Duodenal mucosa (tissue), 2 donors: ENCODE results near the gene TAX1BP1.
A peak's percentile ranks its signal among the peaks of the same experiment; 100 is the strongest.
"Not testable (repeated sequence)": the region's sequence is repeated elsewhere in the genome, so short reads cannot be mapped to it uniquely, and the experiment has no call there.

Experiments
- H3K27ac ChIP-seq: one replicate; pipeline ENCODE4 v1.7.0; 2013; ENCODE audit warnings: low read depth, low read length
- H3K27me3 ChIP-seq, 2 donors: one replicate each; pipeline ENCODE4 v1.7.0; 2013; ENCODE audit warnings: low read length in 2 of 2, control low read depth in 1 of 2; ENCODE audit not compliant: insufficient read depth in 2 of 2, control insufficient read depth in 1 of 2
- H3K36me3 ChIP-seq, 2 donors: one replicate each; pipeline ENCODE4 v1.7.0; 2013; ENCODE audit warnings: low read length in 2 of 2, control low read depth in 1 of 2; ENCODE audit not compliant: insufficient read depth in 2 of 2, control insufficient read depth in 1 of 2
- H3K4me1 ChIP-seq, 2 donors: one replicate each; pipeline ENCODE4 v1.7.0; 2013; ENCODE audit warnings: low read length in 2 of 2, control low read depth in 1 of 2; ENCODE audit not compliant: insufficient read depth in 2 of 2, control insufficient read depth in 1 of 2
- H3K4me3 ChIP-seq, 2 donors: one replicate each; pipeline ENCODE4 v1.7.0; 2013; ENCODE audit warnings: low read length in 2 of 2, low read depth in 1 of 2
- H3K9ac ChIP-seq, 2 donors: one replicate each; pipeline ENCODE4 v1.7.0; 2013; ENCODE audit warnings: low read length in 2 of 2, low read depth in 1 of 2
- H3K9me3 ChIP-seq, 2 donors: one replicate each; pipeline ENCODE4 v1.7.0; 2013; ENCODE audit warnings: low read length in 2 of 2, control low read depth in 1 of 2; ENCODE audit not compliant: control insufficient read depth in 1 of 2

The TAX1BP1 gene

GRCh38 chr7:27737178-27737577, 2.8 kb upstream of the TAX1BP1 start:
- no peaks in the 10 kb centered on the region for H3K9me3 ChIP-seq
- no peak overlapping the region for H3K27ac ChIP-seq
- H3K9ac ChIP-seq: peak overlapping the region in 1 of 2 donors; percentile 28
- no peaks in the 10 kb centered on the region for H3K27me3 ChIP-seq
- H3K36me3 ChIP-seq: no peaks in the 10 kb centered on the region
- H3K4me3 ChIP-seq: no peak overlapping the region
- peaks cover 22 to 40% of the 10 kb centered on the region in 2 donors for H3K4me1 ChIP-seq

DNA sequence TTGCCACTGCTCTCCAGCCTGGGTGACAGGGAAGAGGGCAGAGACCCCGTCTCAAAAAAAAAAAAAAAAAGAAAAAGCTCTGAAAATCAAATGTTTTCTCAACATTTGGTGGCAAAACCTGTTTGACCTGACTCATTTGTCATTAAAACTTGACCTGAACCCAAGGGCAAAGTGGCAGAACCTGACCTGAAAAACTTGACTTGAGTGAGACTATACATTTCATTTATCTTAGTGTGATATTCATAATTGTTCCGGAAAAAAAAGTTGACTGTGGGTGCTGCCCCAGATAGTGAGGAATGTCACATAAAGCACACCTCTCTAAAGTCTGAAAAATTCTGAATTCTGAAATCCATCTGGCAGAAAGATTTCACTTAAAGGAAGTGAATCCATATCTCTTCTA, 2.3 kb upstream of the TAX1BP1 start:
- no peaks in the 10 kb centered on the region for H3K27me3 ChIP-seq
- H3K4me3 ChIP-seq: no peak overlapping the region
- H3K4me1 ChIP-seq: peaks cover 22 to 42% of the 10 kb centered on the region in 2 donors
- no peak overlapping the region for H3K9ac ChIP-seq
- no peak overlapping the region for H3K27ac ChIP-seq
- H3K9me3 ChIP-seq: no peaks in the 10 kb centered on the region
- no peaks in the 10 kb centered on the region for H3K36me3 ChIP-seq

- Histone ChIP-seq H3K9me3 (no peaks in the 10 kb centered on the region), H3K9ac (peak overlapping the region; percentile 99 to 100), H3K4me1 (peaks cover 22 to 46% of the 10 kb centered on the region in 2 donors), H3K4me3 (peak overlapping the region; percentile 96 to 97), H3K27me3 (no peaks in the 10 kb centered on the region), H3K36me3 (no peaks in the 10 kb centered on the region), H3K27ac (peak overlapping the region; percentile 96)
Measured at GRCh38 chr7:27739301-27739908, 557 bp upstream of the TAX1BP1 start.

GRCh38 chr7:27740449-27741086, 606 bp downstream of the TAX1BP1 start:
- H3K27ac ChIP-seq: peak overlapping the region; percentile 96
- H3K9me3 ChIP-seq: no peaks in the 10 kb centered on the region
- peak overlapping the region; percentile 96 to 97 for H3K4me3 ChIP-seq
- no peaks in the 10 kb centered on the region for H3K36me3 ChIP-seq
- H3K4me1 ChIP-seq: peaks cover 28 to 43% of the 10 kb centered on the region in 2 donors
- H3K9ac ChIP-seq: peak overlapping the region; percentile 99 to 100
- H3K27me3 ChIP-seq: no peaks in the 10 kb centered on the region

- H3K36me3 ChIP-seq, H3K9me3 ChIP-seq, H3K27me3 ChIP-seq, H3K27ac ChIP-seq, H3K9ac ChIP-seq, H3K4me3 ChIP-seq: not testable (repeated sequence)
- H3K4me1 ChIP-seq: peaks cover 21 to 45% of the 10 kb centered on the region in 2 donors
Measured at GRCh38 chr7:27742091-27742710, 2.2 kb downstream of the TAX1BP1 start.

GRCh38 chr7:27745064-27745583, 5.2 kb downstream of the TAX1BP1 start:
- peaks cover 14 to 31% of the 10 kb centered on the region in 2 donors for H3K4me1 ChIP-seq
- no peak overlapping the region for H3K27ac ChIP-seq

DNA sequence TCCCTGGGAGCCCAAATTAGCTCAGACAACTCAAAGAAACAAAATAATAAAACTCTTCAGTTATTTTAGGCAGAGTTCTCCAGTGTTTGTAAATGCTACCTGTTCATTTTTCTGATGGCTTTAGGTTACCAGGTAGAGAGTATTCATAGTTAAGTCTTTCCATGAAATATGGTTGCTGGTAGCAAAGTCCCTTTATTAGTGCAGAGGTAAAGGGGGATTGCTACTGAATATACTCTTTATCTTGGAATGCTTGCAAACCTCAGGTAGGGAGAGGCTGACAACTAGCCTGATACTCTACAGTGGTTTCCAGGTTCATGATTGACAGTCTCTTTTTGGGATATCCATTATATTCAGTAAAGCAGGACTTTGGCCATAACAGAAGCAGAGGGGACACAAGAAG, 6.5 kb downstream of the TAX1BP1 start:
- Histone ChIP-seq H3K36me3 (peaks cover 13 to 15% of the 10 kb centered on the region in 2 donors), H3K27ac (no peak overlapping the region), H3K9ac (no peak overlapping the region), H3K27me3 (no peaks in the 10 kb centered on the region), H3K9me3 (no peaks in the 10 kb centered on the region), H3K4me3 (no peak overlapping the region), H3K4me1 (peaks cover 8 to 31% of the 10 kb centered on the region in 2 donors)

More at GRCh38 chr7:27745064-27745583, 5.2 kb downstream of the TAX1BP1 start:
- Histone ChIP-seq H3K9ac (peak overlapping the region in 1 of 2 donors; percentile 13), H3K9me3 (no peaks in the 10 kb centered on the region), H3K4me3 (no peak overlapping the region), H3K36me3 (peaks cover 2 to 6% of the 10 kb centered on the region in 2 donors), H3K27me3 (no peaks in the 10 kb centered on the region)

DNA sequence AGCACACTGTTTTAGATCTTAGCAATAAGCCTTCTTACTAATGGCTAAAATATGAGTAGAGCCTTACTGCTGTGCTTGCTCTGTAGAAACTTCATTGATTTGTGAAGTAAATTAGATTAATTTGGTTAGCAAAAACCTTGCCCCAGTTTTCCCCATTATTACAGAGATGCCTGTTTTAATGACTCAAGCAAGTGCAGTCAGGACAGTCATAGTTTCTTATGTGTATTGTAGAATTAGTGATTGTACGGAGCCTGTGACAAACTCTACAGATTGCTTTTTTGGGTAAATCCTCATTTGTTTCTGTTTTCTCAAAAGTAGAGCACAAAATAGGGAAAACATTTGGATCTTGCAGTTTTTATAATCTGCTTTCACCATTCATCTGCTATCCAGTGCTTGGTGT, 7.0 kb downstream of the TAX1BP1 start:
- Histone ChIP-seq H3K27me3 (no peaks in the 10 kb centered on the region), H3K9ac (no peak overlapping the region), H3K4me1 (peaks cover 7 to 31% of the 10 kb centered on the region in 2 donors), H3K27ac (no peak overlapping the region), H3K4me3 (no peak overlapping the region), H3K9me3 (no peaks in the 10 kb centered on the region), H3K36me3 (peaks cover 13 to 19% of the 10 kb centered on the region in 2 donors)

- H3K9me3 ChIP-seq: no peaks in the 10 kb centered on the region
- H3K4me3 ChIP-seq: no peak overlapping the region
- peaks cover 7 to 28% of the 10 kb centered on the region in 2 donors for H3K4me1 ChIP-seq
- no peak overlapping the region for H3K9ac ChIP-seq
- H3K36me3 ChIP-seq: peaks cover 13 to 24% of the 10 kb centered on the region in 2 donors
- H3K27me3 ChIP-seq: no peaks in the 10 kb centered on the region
- no peak overlapping the region for H3K27ac ChIP-seq
Measured at GRCh38 chr7:27747589-27748368, 7.8 kb downstream of the TAX1BP1 start.
